Activated CD4-positive, alpha-beta memory T cell treated with anti-CD3 and anti-CD28 coated beads for 36 hours (primary cell): Measurements from ENCODE around the gene GFRAL. TPM values are rescaled to one million over a fixed set of nuclear protein-coding genes. Genes with fewer than 3 reads are reported as not detected.

Source experiments
- CTCF ChIA-PET: fragments of 350-600 bp; sonication (Branson Sonifier 250); formaldehyde crosslinking; loops from one replicate; lab custom pipeline; 2021; ENCODE audit warnings: antibody characterized with exemption, inconsistent platforms; lab: Charles Lee
- POLR2A ChIA-PET: fragments of 350-600 bp; sonication (Branson Sonifier 250); formaldehyde crosslinking; loops from one replicate; lab custom pipeline; 2021; ENCODE audit warnings: antibody characterized with exemption; lab: Charles Lee
- DNase-seq: peaks from one replicate; pipeline ENCODE4 v3.0.0-alpha.2; 2020
- H3K27ac Mint-ChIP-seq: one replicate; pipeline ENCODE4 v1.8.0; 2021; ENCODE audit warnings: mixed read lengths
- H3K27me3 Mint-ChIP-seq: one replicate; pipeline ENCODE4 v1.8.0; 2021; ENCODE audit warnings: mixed read lengths
- H3K36me3 Mint-ChIP-seq: one replicate; pipeline ENCODE4 v1.8.0; 2021; ENCODE audit warnings: mixed read lengths
- H3K4me1 Mint-ChIP-seq: one replicate; pipeline ENCODE4 v1.8.0; 2021; ENCODE audit warnings: low read depth, mixed read lengths
- H3K4me3 Mint-ChIP-seq: one replicate; pipeline ENCODE4 v1.8.0; 2021; ENCODE audit warnings: mild to moderate bottlenecking, mixed read lengths
- H3K9me3 Mint-ChIP-seq: one replicate; pipeline ENCODE4 v1.8.0; 2021; ENCODE audit warnings: mixed read lengths
- intact Hi-C: fragments of 100-400 bp; cut with micrococcal nuclease; formaldehyde crosslinking; loops from one replicate; pipeline ENCODE4 v1.15.1; 2023
- total RNA-seq, 2 experiments: library from RNA; stranded (reverse); gene quantifications; one replicate each; pipeline ENCODE4 v1.2.3, GENCODE V29; 2021

Gene GFRAL
- total RNA-seq, 2 experiments from 2014 or later = not detected

- intact Hi-C loops = no loop called here
- no peaks in the 10 kb centered on the region for H3K4me1 Mint-ChIP-seq
Observed at GRCh38 chr6:55379471-55379870, 52.2 kb downstream of the GFRAL start.

GRCh38 chr6:55379895-55380294 is 52.6 kb downstream of the GFRAL start:
- Mint-ChIP-seq H3K9me3 (peaks cover 17% of the 10 kb centered on the region), H3K36me3 (no peaks in the 10 kb centered on the region), H3K4me1 (no peaks in the 10 kb centered on the region), H3K27ac (no peak overlapping the region), H3K27me3 (no peaks in the 10 kb centered on the region), H3K4me3 (no peak overlapping the region)
- CTCF ChIA-PET = no interaction called here
- DNase-seq = no peak
- POLR2A ChIA-PET = no interaction called here
- intact Hi-C loops = no loop called here

More at GRCh38 chr6:55379471-55379870, 52.2 kb downstream of the GFRAL start:
- Mint-ChIP-seq H3K27me3 (no peaks in the 10 kb centered on the region), H3K27ac (no peak overlapping the region), H3K9me3 (peaks cover 15% of the 10 kb centered on the region), H3K4me3 (no peak overlapping the region), H3K36me3 (no peaks in the 10 kb centered on the region)
- DNase-seq = no peak
- POLR2A ChIA-PET = no interaction called here
- CTCF ChIA-PET = no interaction called here

- Mint-ChIP-seq H3K4me3 (no peak overlapping the region), H3K9me3 (peaks cover 15% of the 10 kb centered on the region), H3K4me1 (no peaks in the 10 kb centered on the region), H3K27me3 (no peaks in the 10 kb centered on the region), H3K36me3 (no peaks in the 10 kb centered on the region), H3K27ac (no peak overlapping the region)
- ChIA-PET CTCF (no interaction called here), POLR2A (no interaction called here)
- no peak for DNase-seq
- intact Hi-C loops = no loop called here
Observed at GRCh38 chr6:55388211-55388610, 60.9 kb downstream of the GFRAL start.

GRCh38 chr6:55395871-55396270 is 68.6 kb downstream of the GFRAL start:
- DNase-seq = no peak
- Mint-ChIP-seq H3K4me3 (no peak overlapping the region), H3K4me1 (no peaks in the 10 kb centered on the region), H3K9me3 (peaks cover 11% of the 10 kb centered on the region), H3K27ac (no peak overlapping the region), H3K27me3 (no peaks in the 10 kb centered on the region), H3K36me3 (no peaks in the 10 kb centered on the region)
- ChIA-PET POLR2A (no interaction called here), CTCF (no interaction called here)
- intact Hi-C loops = no loop called here

DNA sequence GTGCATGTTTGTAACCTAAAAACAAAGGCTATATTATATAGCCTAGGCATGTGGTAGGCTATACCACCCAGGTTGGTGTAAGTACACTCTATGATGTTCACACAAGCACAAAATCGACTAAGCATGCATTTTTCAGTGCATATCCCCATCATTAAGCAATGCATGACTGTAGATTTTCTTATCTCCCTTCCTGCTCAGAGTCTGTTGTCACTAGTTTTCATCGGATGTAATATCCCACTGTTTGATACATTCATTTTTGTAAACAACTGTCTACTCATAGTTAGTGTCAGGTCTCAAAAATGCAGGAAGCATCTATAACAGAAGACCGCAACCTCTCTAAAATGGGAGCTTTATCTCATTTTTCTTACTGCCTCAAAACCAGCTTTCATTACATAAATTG is 70.7 kb downstream of the GFRAL start:
- ChIA-PET CTCF (no interaction called here), POLR2A (no interaction called here)
- DNase-seq = no peak
- Mint-ChIP-seq H3K27ac (no peak overlapping the region), H3K9me3 (peaks cover 7% of the 10 kb centered on the region), H3K27me3 (no peaks in the 10 kb centered on the region), H3K4me1 (no peaks in the 10 kb centered on the region), H3K4me3 (no peak overlapping the region), H3K36me3 (no peaks in the 10 kb centered on the region)
- intact Hi-C loops = no loop called here

DNA sequence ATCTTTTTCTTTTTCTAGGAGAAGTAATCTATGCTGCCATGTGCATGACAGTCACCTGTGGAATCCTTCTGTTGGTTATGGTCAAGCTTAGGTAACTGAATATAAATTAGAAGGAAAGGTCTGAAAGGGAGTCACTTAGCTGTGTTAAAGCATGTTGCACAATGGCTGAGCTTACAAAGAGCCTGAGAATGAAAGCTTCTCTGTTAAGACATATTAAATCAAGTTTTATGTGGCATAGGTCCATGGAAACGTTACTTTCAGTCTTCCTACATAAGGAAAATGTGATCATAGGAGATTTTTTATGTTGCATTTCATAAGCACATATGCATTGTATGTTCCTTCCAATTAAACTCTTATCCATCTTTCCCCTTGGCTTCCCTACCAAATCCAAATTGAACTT is 72.1 kb downstream of the GFRAL start:
- H3K27me3 Mint-ChIP-seq = no peaks in the 10 kb centered on the region
- ChIA-PET POLR2A (no interaction called here), CTCF (no interaction called here)
- no peaks in the 10 kb centered on the region for H3K36me3 Mint-ChIP-seq
- no peak for DNase-seq
- H3K27ac Mint-ChIP-seq = no peak overlapping the region
- H3K9me3 Mint-ChIP-seq = peaks cover 4% of the 10 kb centered on the region
- intact Hi-C loops = no loop called here
- H3K4me3 Mint-ChIP-seq = no peak overlapping the region
- H3K4me1 Mint-ChIP-seq = no peaks in the 10 kb centered on the region

GRCh38 chr6:55405474-55406235 is 78.4 kb downstream of the GFRAL start:
- ChIA-PET CTCF (no interaction called here), POLR2A (no interaction called here)
- Mint-ChIP-seq H3K27me3 (no peaks in the 10 kb centered on the region), H3K36me3 (no peaks in the 10 kb centered on the region), H3K4me1 (no peaks in the 10 kb centered on the region), H3K9me3 (peaks cover 6% of the 10 kb centered on the region), H3K4me3 (no peak overlapping the region), H3K27ac (no peak overlapping the region)
- no peak for DNase-seq
- intact Hi-C loops = no loop called here

DNA sequence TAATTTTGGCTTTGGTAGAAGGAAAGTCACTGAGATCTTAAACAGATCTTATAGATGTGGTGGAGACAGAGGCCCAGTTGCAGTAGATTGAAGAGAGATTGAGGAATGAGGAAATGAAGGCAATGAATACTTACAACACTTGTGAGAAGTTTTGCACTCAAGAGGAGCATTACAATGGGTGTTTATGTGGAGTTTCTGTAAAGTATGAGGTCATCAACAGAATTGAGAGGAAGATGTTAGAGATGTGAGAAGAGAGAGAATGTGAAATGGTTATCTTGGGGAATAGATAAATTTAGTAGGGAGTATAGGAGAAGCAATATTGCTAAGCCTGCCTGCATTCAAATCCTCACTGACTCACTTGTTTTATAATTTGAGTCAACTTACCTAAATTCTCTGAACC is 83.4 kb downstream of the GFRAL start:
- H3K4me3 Mint-ChIP-seq = no peak overlapping the region

GRCh38 chr6:55423933-55424332 is 96.7 kb downstream of the GFRAL start:
- no peak for DNase-seq
- Mint-ChIP-seq H3K9me3 (peaks cover 12% of the 10 kb centered on the region), H3K4me1 (no peaks in the 10 kb centered on the region), H3K27ac (no peak overlapping the region), H3K4me3 (no peak overlapping the region), H3K36me3 (no peaks in the 10 kb centered on the region), H3K27me3 (no peaks in the 10 kb centered on the region)
- POLR2A ChIA-PET = no interaction called here
- intact Hi-C loops = no loop called here
- CTCF ChIA-PET = no interaction called here

More for the DNA sequence above, 83.4 kb downstream of the GFRAL start:
- Mint-ChIP-seq H3K27ac (no peak overlapping the region), H3K4me1 (no peaks in the 10 kb centered on the region), H3K27me3 (no peaks in the 10 kb centered on the region), H3K9me3 (peaks cover 29% of the 10 kb centered on the region), H3K36me3 (no peaks in the 10 kb centered on the region)
- no peak for DNase-seq
- intact Hi-C loops = no loop called here
- ChIA-PET POLR2A (no interaction called here), CTCF (no interaction called here)

DNA sequence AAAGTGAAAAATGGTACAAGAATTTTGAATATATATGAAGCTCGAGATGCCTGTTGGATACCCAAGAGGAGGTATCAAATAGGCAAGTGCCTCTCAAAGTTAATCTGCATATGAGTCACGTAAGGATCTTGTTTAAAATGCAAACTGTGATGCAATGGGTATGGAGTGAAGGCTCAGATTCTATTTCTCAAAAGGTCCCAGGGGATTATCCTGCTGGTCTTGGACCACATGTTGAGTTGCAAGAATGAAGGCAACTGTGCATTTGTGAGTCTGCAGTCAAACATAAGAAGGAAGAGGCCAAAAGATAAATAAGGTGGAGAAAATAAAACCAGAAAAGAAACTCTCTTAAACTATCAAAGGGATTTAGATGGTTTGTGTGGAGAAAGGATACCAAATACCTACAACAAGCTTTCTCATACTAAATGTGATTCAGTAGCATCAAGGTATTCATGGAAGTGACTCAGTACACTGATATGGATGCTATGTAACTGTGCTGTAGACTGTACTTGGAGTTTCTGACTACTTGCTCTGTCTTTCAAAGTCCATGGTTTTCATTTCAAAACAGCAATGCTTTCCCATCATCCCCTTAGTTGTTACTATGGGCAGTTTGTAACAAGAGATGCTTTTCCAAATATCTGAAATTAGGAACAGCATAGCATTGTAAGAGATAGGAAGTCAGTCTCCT is 106.3 kb downstream of the GFRAL start:
- ChIA-PET CTCF (no interaction called here), POLR2A (no interaction called here)
- Mint-ChIP-seq H3K36me3 (no peaks in the 10 kb centered on the region), H3K27ac (no peak overlapping the region), H3K9me3 (peaks cover 8% of the 10 kb centered on the region), H3K4me1 (no peaks in the 10 kb centered on the region), H3K27me3 (no peaks in the 10 kb centered on the region), H3K4me3 (no peak overlapping the region)
- no peak for DNase-seq
- intact Hi-C loops = no loop called here

GRCh38 chr6:55437141-55437540 is 109.9 kb downstream of the GFRAL start:
- Mint-ChIP-seq H3K4me1 (no peaks in the 10 kb centered on the region), H3K4me3 (no peak overlapping the region), H3K27me3 (no peaks in the 10 kb centered on the region), H3K36me3 (no peaks in the 10 kb centered on the region), H3K27ac (no peak overlapping the region), H3K9me3 (peaks cover 3% of the 10 kb centered on the region)
- ChIA-PET CTCF (no interaction called here), POLR2A (no interaction called here)
- DNase-seq = no peak
- intact Hi-C loops = no loop called here

GRCh38 chr6:55438203-55438602 is 110.9 kb downstream of the GFRAL start:
- Mint-ChIP-seq H3K27ac (no peak overlapping the region), H3K36me3 (no peaks in the 10 kb centered on the region)
- CTCF ChIA-PET = no interaction called here

More at GRCh38 chr6:55438203-55438602, 110.9 kb downstream of the GFRAL start:
- intact Hi-C loops = no loop called here
- Mint-ChIP-seq H3K27me3 (no peaks in the 10 kb centered on the region), H3K4me3 (no peak overlapping the region), H3K9me3 (peaks cover 3% of the 10 kb centered on the region), H3K4me1 (no peaks in the 10 kb centered on the region)
- DNase-seq = no peak
- POLR2A ChIA-PET = no interaction called here
